IPS-NIHi7 (cell line): ENCODE measurements around the gene LRRC41.
A peak's percentile ranks its signal among the peaks of the same experiment; 100 is the strongest.
"Not testable (repeated sequence)": the region's sequence is repeated elsewhere in the genome, so short reads cannot be mapped to it uniquely, and the experiment has no call there.

ENCODE experiments used
- DNase-seq: peaks from one replicate; pipeline ENCODE4 v3.0.0; 2012; ENCODE audit warnings: mixed read lengths; ENCODE audit errors: extremely low spot score

The LRRC41 gene

DNA sequence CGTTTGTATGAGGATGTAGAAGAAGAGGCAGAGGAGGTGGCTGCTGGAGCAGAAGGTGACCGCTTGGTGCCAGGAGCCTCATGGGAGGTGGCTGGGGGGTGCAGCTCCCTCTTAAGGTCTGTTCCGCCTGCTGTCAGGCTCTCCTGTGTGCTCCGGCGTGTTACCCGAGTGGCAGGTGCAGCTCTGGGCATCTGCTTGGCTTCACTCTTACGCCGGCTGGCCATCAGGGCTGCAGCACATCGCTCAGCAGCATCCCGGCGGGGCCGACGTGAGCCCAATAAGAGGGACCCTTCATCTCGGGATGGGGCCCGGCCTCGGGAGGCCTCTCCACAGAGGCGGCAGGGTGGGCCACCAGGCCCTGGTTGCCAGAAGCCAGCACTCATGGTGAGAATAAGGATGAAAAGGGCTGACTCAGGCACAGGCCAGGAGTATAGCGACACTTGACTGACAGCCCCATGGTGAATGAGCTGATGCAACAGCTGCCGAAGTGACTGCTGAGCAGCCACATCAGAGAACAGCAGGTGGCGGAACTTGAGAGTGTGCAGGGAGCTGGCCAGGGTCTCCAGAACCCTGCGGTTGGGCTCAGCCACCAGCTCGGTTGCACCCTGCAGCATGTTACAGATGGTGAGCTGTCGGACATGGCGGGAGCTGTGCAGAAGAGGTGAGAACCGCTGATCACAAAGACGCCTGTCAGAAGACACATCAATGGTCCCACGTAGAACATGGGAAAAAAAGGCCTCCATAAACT, 17.5 kb downstream of the LRRC41 start:
- DNase-seq: no peak

DNA sequence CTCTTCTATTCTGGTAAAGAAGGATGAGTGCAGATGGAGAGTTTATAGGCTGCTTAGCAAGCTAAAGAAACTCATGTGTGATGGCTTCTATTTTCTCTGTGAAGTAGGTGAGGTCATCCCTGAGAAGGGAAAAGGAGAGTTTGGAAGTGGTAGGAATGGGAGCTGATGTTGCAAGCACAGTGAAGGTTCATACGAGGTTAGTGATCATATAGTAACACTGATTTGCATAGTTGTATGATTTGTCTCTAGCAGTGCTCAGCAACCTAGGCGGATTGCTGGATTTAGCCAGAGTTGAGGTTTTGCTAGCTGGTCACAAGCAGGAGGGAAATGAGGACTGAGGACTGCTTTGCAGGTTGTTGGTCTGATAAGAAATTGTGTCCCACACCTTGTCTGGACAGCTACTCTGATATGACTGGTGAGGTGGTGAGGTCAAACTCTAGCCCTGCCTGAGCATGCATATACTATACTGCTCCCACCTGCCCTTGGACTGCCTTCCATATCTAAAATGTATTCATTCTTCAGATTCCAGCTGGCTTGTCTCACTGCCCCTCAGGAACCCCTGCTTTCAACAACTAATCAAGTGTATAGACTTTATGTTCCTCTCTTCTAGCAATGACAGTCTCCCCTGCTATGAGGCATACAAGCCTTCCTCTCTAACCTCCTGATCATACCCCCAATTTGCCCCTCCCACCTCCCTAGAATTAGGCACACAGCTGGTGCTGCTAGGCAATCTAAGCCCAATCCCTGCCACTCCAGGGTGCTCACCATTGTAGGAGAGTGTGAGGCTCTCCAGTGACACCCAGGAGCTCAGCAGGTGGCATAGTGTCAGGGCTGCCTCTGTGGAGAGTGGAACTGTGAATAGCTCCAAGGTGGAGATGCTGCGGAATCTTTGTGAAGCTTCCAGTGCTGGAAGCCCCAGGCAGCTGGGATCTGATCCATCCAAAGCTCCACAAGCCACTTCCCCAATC, 18.5 kb downstream of the LRRC41 start:
- no peak for DNase-seq

DNA sequence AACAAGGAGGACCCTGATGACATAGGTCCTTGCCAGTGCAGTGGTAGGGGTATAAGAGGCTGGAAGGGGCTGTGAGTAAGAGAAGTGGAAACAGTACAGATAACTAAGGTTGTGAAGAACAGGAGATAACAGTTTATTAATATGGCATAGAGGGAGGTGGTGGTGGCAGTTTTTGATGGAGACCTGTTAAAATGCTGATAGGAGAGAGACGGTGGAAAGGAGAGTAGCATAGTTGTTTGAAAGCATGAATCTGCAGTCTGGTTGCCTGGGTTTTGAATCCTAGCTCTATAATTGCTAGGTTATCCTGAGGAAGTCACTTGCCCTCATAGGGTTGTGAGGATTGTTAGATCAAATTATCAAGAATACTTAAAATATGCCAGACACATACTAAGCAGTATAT, 19.4 kb downstream of the LRRC41 start:
- DNase-seq: no peak

DNA sequence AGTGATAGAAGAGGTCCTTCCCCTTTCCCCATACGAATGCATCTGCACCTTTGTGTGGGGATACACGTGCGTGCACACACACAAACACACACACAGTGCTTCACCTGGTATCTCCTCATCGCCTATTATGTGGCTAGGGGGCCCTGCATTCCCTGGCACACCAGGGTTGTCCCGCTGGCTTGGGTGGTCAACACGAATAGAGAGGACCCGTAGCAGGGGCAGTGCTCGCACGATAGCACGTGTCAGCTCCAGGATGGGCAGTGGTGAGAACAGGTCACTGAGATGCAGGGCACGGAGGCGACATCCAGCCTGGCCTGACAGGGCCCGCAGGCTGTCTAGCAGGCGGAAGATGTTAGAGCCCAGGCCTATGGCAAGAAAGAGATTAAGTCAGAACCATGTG, 22.4 kb downstream of the LRRC41 start:
- no peak for DNase-seq

DNA sequence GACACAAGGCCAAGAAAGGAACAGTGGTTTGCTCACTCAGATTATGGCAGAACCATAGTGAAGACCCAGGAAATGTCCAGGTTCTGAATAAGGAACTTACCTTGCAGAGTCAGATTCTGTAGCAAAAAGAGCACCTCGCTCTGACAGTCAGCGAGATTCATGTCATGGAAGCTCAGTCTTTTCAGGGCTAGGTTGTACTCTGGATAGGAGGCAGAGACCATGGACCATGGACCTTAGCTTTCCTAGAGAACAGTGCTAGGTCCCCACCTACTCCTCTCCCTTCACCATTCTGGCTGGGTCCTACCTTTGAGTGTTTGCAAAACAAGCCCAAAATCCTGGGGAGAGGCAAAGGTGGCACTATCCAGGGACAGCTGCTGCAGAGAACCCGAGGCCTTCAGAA, 23.3 kb downstream of the LRRC41 start:
- DNase-seq: no peak

DNA sequence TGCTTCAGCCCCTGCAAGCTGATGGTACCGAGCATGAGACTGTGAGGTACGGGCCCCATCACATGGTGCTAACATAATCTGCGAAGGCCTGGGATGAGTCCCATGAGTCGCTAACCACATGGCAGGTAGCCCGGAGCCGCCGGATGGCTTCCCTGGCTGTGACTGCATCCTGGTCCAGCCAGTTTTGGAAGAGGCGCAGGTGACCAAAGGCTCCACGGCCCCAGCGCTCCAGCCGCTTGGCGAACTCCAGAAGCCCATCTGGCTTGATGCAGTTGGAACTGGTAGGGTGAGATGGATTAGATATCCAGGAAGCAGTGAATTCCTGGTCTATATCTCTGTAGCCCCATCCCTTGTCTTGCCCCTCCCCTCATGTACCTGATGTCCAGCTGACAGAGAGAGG, 24.6 kb downstream of the LRRC41 start:
- no peak for DNase-seq

DNA sequence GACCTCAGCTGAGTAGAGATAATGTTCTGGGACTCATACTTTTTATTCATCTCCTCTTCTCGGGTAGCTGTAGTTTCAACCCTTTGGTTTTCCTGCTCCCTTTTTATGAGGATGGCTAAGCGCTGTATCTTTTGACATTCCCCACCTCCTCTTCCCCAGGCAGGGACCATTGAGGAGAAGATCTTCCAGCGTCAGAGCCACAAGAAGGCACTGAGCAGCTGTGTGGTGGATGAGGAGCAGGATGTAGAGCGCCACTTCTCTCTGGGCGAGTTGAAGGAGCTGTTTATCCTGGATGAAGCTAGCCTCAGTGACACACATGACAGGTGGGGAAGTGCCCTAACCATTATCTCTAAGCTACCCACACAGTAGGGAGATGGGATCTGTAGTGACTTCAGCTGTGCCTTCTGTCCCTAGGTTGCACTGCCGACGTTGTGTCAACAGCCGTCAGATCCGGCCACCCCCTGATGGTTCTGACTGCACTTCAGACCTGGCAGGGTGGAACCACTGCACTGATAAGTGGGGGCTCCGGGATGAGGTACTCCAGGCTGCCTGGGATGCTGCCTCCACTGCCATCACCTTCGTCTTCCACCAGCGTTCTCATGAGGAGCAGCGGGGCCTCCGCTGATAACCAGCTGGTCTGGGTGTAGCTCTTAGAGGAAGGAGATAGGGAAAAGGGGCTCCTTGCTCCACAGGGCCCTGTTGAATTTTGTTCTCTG, 25.6 kb downstream of the LRRC41 start:
- no peak for DNase-seq

DNA sequence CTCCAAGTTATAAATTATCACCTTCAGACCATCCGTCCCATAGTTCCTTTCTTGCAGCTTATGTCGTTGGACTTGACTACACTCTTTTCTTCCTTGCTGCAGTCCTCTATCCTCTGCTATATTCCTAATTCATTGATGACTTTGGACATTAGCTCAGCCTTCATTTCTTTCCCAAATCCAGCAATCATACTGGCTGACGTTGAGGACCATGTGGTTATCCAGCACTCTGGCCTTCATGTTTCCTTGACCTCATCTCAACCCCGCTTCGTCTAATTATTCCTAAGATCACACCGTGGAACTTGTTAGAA, 28.4 kb downstream of the LRRC41 start:
- no peak for DNase-seq

DNA sequence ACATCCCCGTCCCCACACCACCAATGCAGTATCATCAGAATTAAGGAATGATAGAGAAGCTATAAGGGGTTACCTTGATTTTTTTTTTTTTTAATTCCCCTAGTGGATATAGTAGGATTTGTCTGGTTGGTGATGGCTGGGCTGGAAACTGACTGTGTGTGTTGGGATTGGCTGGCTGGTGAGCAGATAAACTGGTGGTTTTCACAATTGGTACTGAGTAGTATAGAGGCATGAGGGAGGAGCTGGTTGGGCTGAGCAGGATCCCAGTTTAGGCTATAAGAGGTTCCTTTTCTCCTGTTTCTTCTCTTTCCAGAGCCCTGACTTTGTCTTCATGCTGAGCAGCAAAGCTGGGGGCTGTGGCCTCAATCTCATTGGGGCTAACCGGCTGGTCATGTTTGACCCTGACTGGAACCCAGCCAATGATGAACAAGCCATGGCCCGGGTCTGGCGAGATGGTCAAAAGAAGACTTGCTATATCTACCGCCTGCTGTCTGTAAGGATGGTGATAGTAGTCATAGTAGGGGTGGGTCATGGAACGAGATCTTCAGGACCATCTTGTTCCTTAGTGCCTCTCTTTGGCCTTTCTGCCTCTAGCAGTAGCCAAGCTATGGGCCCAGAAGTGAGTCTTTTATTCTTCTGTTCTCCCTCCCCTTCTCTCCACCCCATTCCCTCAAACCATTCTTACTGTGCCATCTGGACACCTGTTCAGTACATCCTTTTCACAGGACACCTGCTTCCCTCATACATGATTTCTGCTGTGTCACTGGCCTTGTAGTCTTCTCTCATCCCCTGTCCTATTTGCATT, 29.0 kb downstream of the LRRC41 start:
- DNase-seq: no peak

DNA sequence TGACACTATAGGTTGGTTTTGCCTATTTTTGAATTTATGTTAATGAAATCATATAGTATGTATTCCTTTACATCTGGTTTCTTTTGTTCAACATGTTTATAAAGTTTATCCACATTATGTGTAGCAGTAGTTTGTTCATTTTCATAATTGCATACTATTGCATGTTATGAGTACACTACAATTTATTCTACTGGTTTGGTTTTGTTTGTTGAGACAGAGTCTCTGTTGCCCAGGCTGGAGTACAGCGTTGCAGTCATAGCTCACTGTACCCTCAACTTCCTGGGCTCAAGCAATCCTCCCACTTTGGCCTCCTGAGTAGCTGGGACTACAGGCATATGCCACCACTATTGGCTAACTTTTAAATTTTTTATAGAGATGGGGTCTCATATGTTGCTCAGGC, 34.8 kb downstream of the LRRC41 start:
- DNase-seq: no peak

DNA sequence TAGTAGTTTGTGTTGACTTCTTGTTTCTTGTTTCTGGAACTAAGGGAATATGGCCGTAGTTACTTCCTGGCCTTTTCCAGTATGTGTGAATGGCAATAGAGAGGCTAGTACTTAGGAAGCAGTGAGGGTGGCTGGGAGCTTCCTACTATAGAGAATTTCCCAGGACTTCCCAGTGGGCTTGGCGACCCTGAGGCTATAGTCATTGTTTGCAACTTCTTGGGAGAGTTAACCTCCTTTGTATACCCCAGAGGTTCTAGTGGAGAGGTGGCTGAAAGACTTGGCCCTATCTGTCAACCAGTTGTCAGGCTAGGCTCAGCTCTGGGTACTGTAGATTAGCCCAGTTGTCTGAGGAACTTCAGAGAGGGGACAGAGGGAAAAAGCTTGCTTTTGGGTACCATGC, 40.3 kb downstream of the LRRC41 start:
- no peak for DNase-seq

DNA sequence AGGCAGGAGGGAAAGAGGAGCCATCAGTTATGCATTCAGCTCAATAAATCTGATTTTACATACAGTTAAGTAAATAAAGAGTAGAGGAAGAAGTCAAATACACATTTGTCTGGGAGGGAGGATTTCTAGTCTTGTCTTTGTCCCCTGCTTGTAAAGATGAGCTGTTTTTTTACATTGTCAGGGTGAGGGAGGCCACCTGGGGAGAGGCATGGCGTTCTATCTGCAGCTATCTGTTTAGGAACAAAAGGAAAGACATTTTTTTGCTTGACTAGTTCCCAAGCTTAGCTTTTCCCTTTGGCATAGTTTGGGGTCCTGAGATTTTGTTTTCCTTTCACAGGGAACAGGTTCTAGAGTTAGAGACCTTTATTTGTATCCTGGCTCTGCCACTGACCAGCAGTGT, 40.9 kb downstream of the LRRC41 start:
- DNase-seq: no peak

DNA sequence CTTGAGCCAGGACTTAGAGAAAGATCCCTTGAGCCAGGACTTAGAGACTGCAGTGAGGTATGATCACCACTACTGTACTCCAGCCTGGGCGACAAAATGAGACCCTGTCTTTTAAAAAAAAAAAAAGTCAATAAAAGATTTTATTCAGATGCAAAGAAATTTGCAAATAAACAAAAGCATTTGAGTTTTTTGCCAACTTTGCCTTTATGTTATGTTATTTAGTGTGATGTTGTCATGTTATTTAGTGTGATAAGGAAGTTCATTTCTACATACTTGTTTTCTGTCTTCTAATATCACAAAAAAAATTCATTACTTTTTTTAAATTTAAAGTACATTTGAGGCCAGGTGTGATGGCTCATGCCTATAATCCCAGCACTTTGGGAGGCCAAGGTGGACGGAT, 46.9 kb downstream of the LRRC41 start:
- DNase-seq: no peak

DNA sequence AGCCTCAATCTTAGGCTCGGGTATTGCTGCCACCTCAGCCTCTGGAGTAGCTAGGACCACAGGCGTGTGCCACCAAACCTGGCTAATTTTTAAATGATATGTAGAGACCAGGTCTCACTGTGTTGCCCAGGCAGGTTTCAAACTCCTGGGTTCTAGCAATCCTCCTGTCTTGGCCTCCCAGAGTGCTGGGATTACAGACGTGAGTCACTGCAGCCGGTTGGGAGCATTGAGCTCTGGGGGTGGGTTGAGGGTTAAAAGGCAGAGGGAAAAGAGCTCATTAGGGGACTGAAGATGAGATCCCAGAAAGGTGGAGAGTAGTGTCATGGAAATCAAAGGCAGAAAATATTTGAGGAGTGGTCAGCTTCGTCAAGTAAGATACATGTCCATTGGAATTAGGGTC, 48.7 kb downstream of the LRRC41 start:
- DNase-seq: no peak

DNA sequence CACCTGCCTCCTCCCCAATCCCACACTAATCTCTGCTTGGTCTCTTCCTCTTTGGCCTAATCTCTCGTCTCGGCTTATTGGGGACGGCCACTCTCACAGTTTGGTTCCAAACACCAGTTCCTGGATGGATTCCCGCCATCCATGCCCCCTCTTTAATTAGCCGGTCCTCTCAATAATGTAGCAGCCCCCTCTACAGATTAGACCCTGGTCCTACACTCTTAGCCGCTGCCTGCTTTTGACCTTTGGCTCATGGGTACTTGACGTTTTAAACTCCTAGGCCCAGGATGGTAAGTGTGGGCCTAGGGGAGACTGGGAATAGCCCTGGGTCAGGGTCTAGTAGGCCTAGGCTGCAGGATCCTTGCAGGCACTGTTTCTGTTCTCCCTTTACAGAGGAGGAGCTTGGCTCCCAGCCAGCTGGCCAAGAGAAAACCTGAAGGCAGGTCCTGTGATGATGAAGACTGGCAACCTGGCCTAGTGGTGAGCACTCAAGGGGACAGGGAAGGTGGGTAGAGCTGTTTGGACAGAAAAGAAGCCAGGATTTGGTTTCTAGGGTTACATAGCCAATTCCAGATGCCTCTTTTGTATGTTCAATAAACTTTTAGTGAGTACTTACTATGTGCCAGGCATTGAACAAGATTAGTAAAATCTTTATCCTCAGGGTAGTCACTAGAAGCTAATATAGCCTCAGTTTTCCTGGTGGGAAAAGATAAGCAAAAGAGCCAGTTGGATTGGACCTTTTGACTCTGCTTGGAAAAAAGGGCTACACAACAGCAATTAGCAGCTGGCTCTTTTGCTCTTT, 55.1 kb downstream of the LRRC41 start:
- DNase-seq: peak; percentile 76

DNA sequence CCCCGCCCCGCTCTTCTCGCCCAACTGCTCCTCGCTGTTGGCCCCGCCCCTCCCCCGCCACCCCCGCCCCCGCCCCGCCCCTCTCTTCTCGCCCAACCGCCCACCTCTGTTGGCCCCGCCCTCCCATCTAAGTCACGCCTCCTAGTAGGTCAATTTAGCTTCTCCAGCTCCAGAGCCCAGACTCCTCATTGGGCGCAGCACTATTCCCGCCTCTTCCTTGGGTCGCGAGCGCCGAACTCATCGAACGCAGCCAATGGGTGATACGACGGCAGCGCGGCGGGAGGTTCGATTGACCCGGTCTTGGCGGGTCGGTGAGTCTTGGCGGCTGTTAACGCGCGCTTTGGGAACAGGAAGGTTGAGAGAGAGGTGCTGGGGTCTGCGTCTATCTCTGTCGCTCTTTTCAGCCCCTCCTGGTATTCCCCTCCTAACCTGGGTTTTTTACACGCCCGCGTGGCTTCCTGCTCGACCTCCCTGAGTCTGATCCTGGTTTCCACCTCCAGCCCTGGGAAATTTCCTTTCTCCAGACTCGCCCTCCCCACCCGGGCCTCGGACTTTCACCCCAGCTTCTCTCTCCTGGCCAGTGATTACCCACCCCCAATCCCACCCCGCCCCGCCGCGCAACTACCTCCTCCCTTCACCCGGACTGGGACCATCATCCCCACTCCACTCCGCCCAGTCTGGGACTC, 55.8 kb downstream of the LRRC41 start, which contains the start of gene RAD54L:
Gene RAD54L, plus strand, starts transcription at position 328 of the 686 bp plus-strand sequence. CDS start 643 bp downstream, outside the sequence.
- peak; percentile 98 for DNase-seq

DNA sequence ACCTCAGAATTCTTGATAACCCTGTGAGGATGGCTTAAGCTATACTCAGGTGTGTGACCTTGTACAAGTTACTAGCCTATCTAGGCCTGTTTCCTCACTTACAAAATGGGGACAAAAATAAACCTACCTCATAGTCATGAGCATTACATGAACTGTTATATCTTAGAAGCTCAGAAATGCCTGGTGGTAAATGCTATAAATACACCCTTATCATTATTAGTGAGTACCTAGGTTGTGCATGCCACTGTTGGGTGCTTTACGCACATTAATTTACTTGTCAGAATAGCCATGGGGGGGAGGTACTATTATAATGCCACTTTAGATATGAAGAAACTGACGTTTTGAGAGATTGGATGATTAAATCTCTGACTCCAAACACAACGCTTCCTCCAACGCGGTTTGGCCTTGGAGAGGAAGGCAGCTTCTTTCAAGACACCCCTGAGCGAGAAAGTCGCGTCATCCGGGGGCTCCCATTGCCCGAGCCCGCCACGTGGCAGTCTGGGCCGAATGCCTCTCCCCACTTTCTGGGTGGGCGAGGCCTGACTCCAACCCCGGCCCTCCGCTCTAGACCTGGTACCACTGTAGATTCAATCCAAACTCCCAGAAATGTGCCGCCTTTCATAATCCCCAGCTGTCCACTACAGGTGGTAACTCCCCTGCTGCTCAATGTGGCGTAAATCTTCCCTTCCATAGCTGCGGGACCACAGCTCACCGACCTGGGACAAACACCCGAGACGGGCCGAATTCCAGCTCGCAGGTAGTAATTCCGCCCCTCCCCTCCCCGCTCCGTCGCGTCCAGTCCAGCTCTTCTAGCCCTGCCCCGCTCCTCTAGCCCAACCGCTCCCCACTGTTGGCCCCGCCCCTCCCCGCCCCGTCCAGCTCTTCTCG, 56.6 kb downstream of the LRRC41 start:
- DNase-seq: peak; percentile 99

DNA sequence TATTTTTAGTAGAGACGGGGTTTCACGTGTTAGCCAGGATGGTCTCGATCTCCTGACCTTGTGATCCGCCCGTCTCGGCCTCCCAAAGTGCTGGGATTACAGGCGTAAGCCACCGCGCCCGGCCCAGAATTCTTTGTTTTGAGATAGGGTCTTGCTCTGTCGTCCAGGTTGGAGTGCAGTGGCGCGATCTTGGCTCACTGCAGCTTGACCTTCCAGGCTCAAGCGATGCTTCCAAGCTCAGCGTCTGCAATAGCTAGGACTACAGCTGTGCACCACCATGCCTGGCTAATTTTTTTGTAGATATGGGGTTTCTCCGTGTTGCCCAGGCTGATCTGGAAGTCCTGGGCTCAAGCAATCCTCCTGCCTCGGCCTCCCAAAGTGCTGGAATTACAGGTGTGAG, 57.3 kb downstream of the LRRC41 start:
- not testable (repeated sequence) for DNase-seq
